Activated naive CD4-positive, alpha-beta T cell treated with anti-CD3 and anti-CD28 coated beads, Interleukin-2, amount 10 ng/mL, durations not matched to agents 7 days and 5 days (primary cell): Measurements from ENCODE around the gene SS18L1.
A peak's percentile ranks its signal among the peaks of the same experiment; 100 is the strongest.
"Not testable (repeated sequence)": the region's sequence is repeated elsewhere in the genome, so short reads cannot be mapped to it uniquely, and the experiment has no call there.

ENCODE experiments used
- CTCF ChIA-PET: fragments of 350-600 bp; sonication (Branson Sonifier 250); formaldehyde crosslinking; loops from one replicate; lab custom pipeline; 2021; ENCODE audit warnings: antibody characterized with exemption; lab: Charles Lee
- DNase-seq: peaks from one replicate; pipeline ENCODE4 v3.0.0-alpha.2; 2020
- H3K27ac Mint-ChIP-seq: one replicate; pipeline ENCODE4 v1.8.0; 2021; ENCODE audit warnings: mild to moderate bottlenecking, moderate library complexity, mixed read lengths
- H3K27me3 Mint-ChIP-seq: one replicate; pipeline ENCODE4 v1.8.0; 2021; ENCODE audit warnings: mild to moderate bottlenecking, mixed read lengths
- H3K36me3 Mint-ChIP-seq: one replicate; pipeline ENCODE4 v1.8.0; 2021; ENCODE audit warnings: mixed read lengths
- H3K4me1 Mint-ChIP-seq: one replicate; pipeline ENCODE4 v1.8.0; 2021; ENCODE audit warnings: mixed read lengths
- H3K4me3 Mint-ChIP-seq: one replicate; pipeline ENCODE4 v1.8.0; 2021; ENCODE audit warnings: mild to moderate bottlenecking, moderate library complexity, mixed read lengths
- H3K9me3 Mint-ChIP-seq: one replicate; pipeline ENCODE4 v1.8.0; 2021; ENCODE audit warnings: mixed read lengths

SS18L1 gene

GRCh38 chr20:62137478-62138203 lies 5.9 kb upstream of the SS18L1 start:
- Mint-ChIP-seq H3K4me1 (peaks cover 41% of the 10 kb centered on the region), H3K9me3 (no peaks in the 10 kb centered on the region), H3K4me3 (no peak overlapping the region), H3K27ac (peak overlapping the region; percentile 82), H3K36me3 (peaks cover 69% of the 10 kb centered on the region), H3K27me3 (no peaks in the 10 kb centered on the region)
- no peak for DNase-seq
- CTCF ChIA-PET = interaction anchor here (1.2 to 1.7 kb wide), 2 partner anchors 76 to 127 kb away, joined by 3 to 8 read pairs; no protein-coding TSS in a partner anchor

DNA sequence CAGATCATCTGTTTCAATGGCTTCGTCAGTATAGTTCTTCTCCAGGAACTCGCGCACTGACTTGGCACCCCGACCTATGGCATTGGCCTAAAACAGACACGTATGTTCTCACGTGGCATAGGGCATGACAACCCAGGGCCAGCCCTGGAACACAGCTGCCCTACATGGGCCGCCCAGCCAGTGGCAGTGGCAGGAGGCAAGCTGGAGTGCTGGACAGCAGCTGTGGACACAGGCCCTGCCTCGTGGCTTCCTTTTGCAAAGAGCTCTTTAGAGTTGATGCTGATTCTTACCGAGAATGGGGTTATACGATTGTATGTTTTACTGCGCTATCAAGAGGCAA lies 5.4 kb upstream of the SS18L1 start:
- no peaks in the 10 kb centered on the region for H3K9me3 Mint-ChIP-seq
- no peak overlapping the region for H3K4me3 Mint-ChIP-seq
- no peak for DNase-seq
- H3K27ac Mint-ChIP-seq = no peak overlapping the region
- no peaks in the 10 kb centered on the region for H3K27me3 Mint-ChIP-seq
- H3K4me1 Mint-ChIP-seq = peaks cover 39% of the 10 kb centered on the region
- peaks cover 64% of the 10 kb centered on the region for H3K36me3 Mint-ChIP-seq
- CTCF ChIA-PET = interaction anchor here (1.2 to 1.7 kb wide), 2 partner anchors 77 to 127 kb away, joined by 3 to 8 read pairs; no protein-coding TSS in a partner anchor

- Mint-ChIP-seq H3K9me3 (no peaks in the 10 kb centered on the region), H3K4me1 (peaks cover 35% of the 10 kb centered on the region), H3K36me3 (peaks cover 59% of the 10 kb centered on the region)
Observed at GRCh38 chr20:62138912-62139311, 4.7 kb upstream of the SS18L1 start.

DNA sequence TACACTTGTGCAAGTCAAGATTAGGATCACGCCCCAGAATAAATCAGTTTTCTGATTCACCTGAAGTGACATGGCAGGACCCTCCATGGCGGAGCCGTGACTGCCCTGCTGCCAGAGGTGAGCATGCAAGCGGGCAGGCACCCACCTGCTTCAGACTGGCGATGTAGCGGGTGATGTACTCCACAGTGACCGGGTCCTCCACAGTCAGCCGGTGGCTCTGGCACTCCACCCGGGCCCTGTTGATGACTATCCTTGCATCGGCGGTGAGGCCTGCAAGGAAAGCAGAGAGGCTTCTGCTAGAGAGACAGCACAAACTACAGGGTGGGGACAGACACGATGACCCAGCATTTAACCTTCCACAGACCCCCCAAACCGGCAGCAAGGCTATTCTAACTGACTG lies 3.9 kb upstream of the SS18L1 start:
- CTCF ChIA-PET = no interaction called here
- H3K27ac Mint-ChIP-seq = peak overlapping the region; percentile 75

More at GRCh38 chr20:62138912-62139311, 4.7 kb upstream of the SS18L1 start:
- Mint-ChIP-seq H3K4me3 (no peak overlapping the region), H3K27me3 (no peaks in the 10 kb centered on the region), H3K27ac (no peak overlapping the region)
- CTCF ChIA-PET = interaction anchor here (1.7 kb wide), 1 partner anchor 128 kb away, joined by 8 read pairs; no protein-coding TSS in a partner anchor
- no peak for DNase-seq

DNA sequence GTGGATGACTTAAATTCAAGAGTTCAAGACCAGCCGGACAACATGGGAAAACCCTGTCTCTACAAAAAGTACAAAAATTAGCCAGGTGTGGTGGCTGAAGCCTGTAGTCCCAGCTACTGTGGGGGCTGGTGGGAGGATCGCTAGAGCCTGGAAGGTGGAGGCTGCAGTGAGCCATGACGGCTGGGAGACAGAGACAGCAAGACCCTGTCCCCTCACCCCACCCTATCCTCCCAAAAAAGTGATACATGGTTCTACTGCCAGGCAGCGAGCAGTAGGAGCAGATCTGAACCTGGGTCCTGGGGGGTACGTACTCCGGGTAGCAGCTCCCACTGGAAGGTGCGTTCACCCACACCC lies 2.5 kb upstream of the SS18L1 start:
- H3K9me3 Mint-ChIP-seq = no peaks in the 10 kb centered on the region
- peaks cover 49% of the 10 kb centered on the region for H3K4me1 Mint-ChIP-seq
- CTCF ChIA-PET = interaction anchor here (1.4 kb wide), 2 partner anchors 8 to 115 kb away, joined by 5 to 6 read pairs; no protein-coding TSS in a partner anchor
- H3K27ac Mint-ChIP-seq = peak overlapping the region; percentile 89
- H3K27me3 Mint-ChIP-seq = no peaks in the 10 kb centered on the region
- DNase-seq = no peak
- peak overlapping the region; percentile 85 for H3K4me3 Mint-ChIP-seq
- peaks cover 47% of the 10 kb centered on the region for H3K36me3 Mint-ChIP-seq

More for the DNA sequence above, 3.9 kb upstream of the SS18L1 start:
- Mint-ChIP-seq H3K4me3 (no peak overlapping the region), H3K4me1 (peaks cover 35% of the 10 kb centered on the region), H3K36me3 (peaks cover 53% of the 10 kb centered on the region), H3K9me3 (no peaks in the 10 kb centered on the region), H3K27me3 (no peaks in the 10 kb centered on the region)
- DNase-seq = no peak

DNA sequence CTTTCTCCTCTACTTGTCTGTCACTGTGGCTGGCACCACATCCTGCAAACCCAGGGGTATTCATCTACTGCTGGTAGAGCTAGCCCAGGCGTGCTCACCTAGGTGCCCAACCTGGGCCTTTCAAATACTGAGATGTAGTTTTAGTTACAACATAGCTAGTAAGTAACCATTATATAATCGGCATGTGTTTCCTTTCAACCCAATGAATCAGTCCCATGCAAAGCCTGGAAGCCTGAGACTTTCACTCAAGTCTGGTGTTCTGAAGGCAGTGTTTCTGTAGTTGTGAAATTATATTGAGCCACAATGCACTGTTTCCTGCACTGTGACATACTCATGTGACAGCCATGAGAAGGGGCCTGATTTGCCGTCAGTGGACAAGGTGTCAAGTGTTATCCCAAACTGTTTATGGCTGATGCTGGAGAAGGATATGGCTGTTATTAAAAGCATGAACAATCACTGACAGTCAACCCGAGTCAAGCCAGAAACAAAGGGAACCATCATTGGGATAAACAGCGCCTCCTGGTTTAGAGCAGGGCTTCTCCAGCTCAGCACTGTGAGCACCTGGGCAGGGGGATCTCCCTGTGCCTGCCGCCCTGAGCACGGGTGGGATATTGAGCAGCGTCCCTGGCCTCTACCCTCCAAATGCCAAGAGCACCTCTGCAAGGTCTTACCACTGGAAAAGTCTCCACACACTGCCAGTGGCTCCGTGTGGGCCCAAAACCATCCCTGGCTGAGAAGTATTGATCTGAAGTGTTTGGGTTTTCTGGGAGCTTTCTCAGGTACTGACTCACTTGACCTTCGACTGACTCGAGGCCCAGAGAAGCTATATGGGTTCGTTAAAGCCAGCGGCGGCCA lies 1.9 kb upstream of the SS18L1 start:
- peaks cover 42% of the 10 kb centered on the region for H3K36me3 Mint-ChIP-seq
- peak overlapping the region; percentile 89 for H3K27ac Mint-ChIP-seq
- CTCF ChIA-PET = interaction anchor here (0.6 to 1.4 kb wide), 4 partner anchors 9 to 130 kb away, joined by 3 to 6 read pairs (median 4); no protein-coding TSS in a partner anchor
- H3K27me3 Mint-ChIP-seq = no peaks in the 10 kb centered on the region
- DNase-seq = peak; percentile 44
- H3K4me1 Mint-ChIP-seq = peaks cover 51% of the 10 kb centered on the region
- H3K9me3 Mint-ChIP-seq = no peaks in the 10 kb centered on the region
- peak overlapping the region; percentile 85 for H3K4me3 Mint-ChIP-seq

DNA sequence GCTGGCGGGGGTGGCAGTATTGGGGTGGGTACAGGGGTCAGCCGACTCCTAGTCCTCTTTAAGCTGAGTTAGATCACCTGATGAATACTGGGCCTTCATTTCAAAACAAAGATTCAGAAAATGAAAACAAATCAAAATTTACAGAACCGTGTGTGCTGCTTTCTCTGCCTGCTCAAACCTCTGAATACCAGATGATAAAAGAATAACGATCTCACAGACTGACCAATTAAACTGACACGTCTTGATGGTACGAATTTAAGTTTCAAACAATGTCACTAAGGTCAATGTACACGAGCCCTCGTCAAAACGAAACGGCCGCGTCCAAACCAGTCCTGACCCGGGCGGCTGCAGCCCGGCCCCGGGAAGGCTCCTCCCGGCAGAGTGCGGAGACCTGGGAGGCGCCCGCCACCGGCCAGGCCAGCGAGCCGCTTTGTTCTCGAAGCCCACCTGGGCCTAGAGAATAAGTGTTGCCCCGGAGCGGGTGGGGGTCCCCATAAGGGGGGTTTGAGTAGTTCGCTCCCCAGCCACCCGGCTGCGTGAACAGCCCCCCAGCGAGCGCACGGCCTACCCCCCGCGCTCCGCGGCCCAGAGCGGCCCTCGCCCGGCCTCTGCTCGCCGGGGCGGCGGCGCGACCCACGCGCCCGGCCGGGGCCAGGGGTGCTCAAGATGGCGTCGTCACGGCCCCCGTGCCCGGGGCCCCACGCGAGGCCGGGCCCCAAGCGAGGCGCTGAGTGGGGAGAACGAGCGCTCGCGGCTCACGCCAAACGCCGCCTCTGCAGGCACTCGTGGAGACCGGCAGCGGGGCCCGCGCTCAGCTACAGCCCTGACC lies 1.1 kb upstream of the SS18L1 start:
- CTCF ChIA-PET = interaction anchor here (0.6 to 1.4 kb wide), 4 partner anchors 9 to 131 kb away, joined by 3 to 6 read pairs (median 4); no protein-coding TSS in a partner anchor
- H3K27me3 Mint-ChIP-seq = no peaks in the 10 kb centered on the region
- peak; percentile 26 for DNase-seq
- peaks cover 48% of the 10 kb centered on the region for H3K4me1 Mint-ChIP-seq
- peaks cover 35% of the 10 kb centered on the region for H3K36me3 Mint-ChIP-seq
- H3K4me3 Mint-ChIP-seq = peak overlapping the region; percentile 85
- H3K9me3 Mint-ChIP-seq = no peaks in the 10 kb centered on the region
- peak overlapping the region; percentile 89 for H3K27ac Mint-ChIP-seq

DNA sequence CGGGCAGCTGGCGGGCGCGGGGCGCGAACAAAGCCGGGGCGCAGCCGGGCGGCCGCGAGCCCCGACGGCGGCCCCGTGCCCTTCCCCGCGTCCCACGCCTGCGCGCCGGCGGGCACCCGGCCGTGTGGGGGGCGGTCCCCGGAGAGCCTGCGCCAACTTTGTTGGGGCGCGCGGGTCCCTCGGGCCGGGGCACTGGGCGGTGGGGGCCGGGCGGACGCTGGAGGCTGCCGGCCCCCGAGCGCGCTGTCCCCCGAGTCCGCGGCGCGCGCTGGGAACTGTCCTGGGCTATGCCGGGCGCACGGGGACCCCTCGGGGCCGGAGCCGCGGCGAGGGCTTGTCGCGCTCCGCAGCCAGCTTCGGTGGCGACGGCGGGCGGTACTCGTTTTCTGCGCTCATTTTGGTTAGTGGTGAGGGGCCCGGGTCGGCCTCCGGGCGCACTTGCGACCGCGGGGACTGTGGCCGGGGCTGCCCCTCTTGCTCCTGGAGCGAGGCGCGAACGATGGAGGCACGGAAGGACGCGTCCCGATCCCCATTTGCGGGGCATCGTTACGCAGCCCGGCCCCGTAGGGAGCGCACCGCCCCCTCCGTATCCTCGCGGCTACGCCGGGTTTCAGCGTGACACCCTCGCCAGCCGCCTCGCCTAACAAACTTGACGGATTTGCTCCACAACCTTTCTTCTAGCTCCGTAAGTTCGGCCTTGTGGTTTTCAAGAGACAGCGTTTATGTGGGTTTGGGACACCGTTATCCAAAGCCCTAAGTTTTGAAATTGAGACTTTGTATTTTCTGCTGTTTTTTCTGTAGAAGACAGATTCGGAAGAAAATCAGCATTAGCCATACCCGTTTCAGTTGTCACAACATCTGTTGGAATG lies 622 bp downstream of the SS18L1 start:
- DNase-seq = peak; percentile 69
- Mint-ChIP-seq H3K36me3 (peaks cover 21% of the 10 kb centered on the region), H3K4me1 (peaks cover 44% of the 10 kb centered on the region), H3K27ac (peak overlapping the region; percentile 90), H3K4me3 (peak overlapping the region; percentile 82), H3K27me3 (no peaks in the 10 kb centered on the region), H3K9me3 (no peaks in the 10 kb centered on the region)
- CTCF ChIA-PET = no interaction called here

DNA sequence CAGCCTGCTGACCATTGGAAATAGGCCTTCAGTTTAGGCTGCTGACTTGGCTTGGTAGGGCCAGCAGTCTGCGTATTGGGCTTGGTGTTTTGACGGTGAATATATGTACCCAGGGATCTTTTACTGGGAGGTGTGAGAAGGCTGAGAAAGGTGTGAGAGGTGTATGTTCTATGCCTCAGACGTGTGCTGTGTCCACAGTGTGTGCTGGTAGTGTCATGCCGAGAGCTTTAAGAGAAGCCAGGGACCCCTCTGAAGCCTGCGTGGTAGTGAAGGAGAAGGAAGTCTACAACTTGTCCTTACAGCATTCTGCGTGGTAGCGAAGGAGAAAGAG lies 2.1 kb downstream of the SS18L1 start:
- Mint-ChIP-seq H3K27ac (no peak overlapping the region), H3K4me1 (peaks cover 37% of the 10 kb centered on the region), H3K36me3 (peaks cover 9% of the 10 kb centered on the region), H3K27me3 (no peaks in the 10 kb centered on the region), H3K9me3 (no peaks in the 10 kb centered on the region), H3K4me3 (peak overlapping the region; percentile 82)
- CTCF ChIA-PET = no interaction called here
- DNase-seq = no peak

DNA sequence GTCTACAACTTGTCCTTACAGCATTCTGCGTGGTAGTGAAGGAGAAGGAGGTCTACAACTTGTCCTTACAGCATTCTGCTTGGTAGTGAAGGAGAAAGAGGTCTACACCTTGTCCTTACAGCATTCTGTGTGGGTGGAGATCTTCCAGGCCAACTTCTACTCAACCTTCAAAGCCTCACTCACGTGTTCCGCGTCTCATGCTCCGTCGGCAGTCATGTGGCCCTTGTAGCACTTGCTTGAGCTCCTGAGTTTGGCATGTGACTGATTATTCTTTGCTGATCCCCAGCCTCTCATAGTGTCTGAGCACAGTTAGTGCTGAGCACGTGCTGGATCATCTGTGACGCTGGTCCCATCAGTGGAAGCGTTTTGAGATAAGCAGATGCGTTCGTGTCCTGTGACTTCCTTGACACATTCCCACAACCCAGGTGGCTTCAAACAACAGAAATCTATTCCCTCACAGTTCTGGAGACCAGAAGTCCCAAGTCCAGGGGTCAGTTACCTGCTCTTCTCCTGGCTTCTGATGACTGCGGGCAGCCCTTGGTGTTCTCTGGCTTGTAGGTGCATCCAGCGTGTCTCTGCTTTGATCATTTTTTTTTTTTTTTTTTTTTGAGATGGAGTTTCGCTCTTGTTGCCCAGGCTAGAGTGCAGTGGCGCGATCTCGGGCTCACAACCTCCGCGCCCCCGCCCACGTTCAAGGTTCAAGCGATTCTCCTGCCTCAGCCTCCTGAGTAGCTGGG lies 2.6 kb downstream of the SS18L1 start:
- H3K27me3 Mint-ChIP-seq = no peaks in the 10 kb centered on the region
- H3K36me3 Mint-ChIP-seq = peaks cover 6% of the 10 kb centered on the region
- no peaks in the 10 kb centered on the region for H3K9me3 Mint-ChIP-seq
- DNase-seq = no peak
- CTCF ChIA-PET = no interaction called here
- H3K4me1 Mint-ChIP-seq = peaks cover 32% of the 10 kb centered on the region
- H3K27ac Mint-ChIP-seq = peak overlapping the region; percentile 7
- H3K4me3 Mint-ChIP-seq = no peak overlapping the region

DNA sequence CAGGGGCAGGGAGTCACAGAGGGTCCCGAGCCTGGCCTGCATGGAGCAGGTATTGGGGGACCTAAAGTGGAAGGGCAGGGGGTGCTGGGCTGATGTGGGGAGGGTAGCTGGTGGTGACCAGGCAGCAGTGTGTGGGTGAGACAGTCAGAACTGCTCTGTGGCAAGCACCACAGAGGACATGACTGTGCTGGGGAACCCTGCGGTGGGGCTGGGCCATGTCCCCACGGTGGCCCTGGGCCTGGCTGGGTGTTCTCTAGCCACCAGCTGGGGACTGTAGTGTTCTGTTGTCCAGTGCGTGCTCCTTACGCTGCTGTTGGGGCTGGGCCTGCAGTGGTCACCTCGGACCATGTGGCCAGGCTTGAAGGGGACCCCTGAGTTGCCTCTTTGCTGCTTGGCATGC lies 3.6 kb downstream of the SS18L1 start:
- Mint-ChIP-seq H3K9me3 (no peaks in the 10 kb centered on the region), H3K27ac (no peak overlapping the region), H3K36me3 (peaks cover 2% of the 10 kb centered on the region), H3K4me3 (no peak overlapping the region), H3K4me1 (peaks cover 25% of the 10 kb centered on the region), H3K27me3 (no peaks in the 10 kb centered on the region)
- DNase-seq = no peak
- CTCF ChIA-PET = no interaction called here

GRCh38 chr20:62147528-62147927 lies 4.0 kb downstream of the SS18L1 start:
- DNase-seq = no peak
- Mint-ChIP-seq H3K4me3 (no peak overlapping the region), H3K4me1 (peaks cover 22% of the 10 kb centered on the region), H3K27me3 (no peaks in the 10 kb centered on the region), H3K27ac (no peak overlapping the region), H3K36me3 (peaks cover 6% of the 10 kb centered on the region), H3K9me3 (peaks cover 3% of the 10 kb centered on the region)
- CTCF ChIA-PET = no interaction called here

DNA sequence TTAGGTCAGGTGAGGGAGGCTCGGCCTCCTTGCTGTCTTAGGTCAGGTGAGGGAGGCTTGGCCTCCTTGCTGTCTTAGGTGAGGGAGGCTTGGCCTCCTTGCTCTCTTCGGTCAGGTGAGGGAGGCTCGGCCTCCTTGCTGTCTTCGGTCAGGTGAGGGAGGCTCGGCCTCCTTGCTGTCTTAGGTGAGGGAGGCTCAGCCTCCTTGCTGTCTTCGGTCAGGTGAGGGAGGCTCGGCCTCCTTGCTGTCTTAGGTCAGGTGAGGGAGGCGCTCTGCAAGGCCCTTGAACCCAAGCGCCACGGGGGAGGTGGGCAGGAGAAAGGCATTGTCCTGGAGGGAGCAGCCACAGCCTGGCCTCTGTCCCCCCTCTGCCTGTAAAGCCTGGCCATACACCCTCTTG lies 4.8 kb downstream of the SS18L1 start:
- DNase-seq, H3K9me3 Mint-ChIP-seq, CTCF ChIA-PET, H3K27me3 Mint-ChIP-seq, H3K27ac Mint-ChIP-seq, H3K4me3 Mint-ChIP-seq: not testable (repeated sequence)
- H3K4me1 Mint-ChIP-seq = peaks cover 22% of the 10 kb centered on the region
- H3K36me3 Mint-ChIP-seq = peaks cover 12% of the 10 kb centered on the region
